ENCODE data around the gene CDC42BPB. TPM values are rescaled to one million over a fixed set of nuclear protein-coding genes. Genes with fewer than 3 reads are reported as not detected.

Gene CDC42BPB
- total RNA-seq, 4 donors from 2014 or later: 85.8 to 170 (median 102) TPM

GRCh38 chr14:102907303-102907844 is 150.0 kb downstream of the CDC42BPB start:
- TF ChIP-seq CTCF (IDR thresholded peaks at IDR 0.05; ENCODE audit: low read depth): no peak

GRCh38 chr14:102906616-102907302 is 150.6 kb downstream of the CDC42BPB start:
- no peak for TF ChIP-seq CTCF (IDR thresholded peaks at IDR 0.05; ENCODE audit: low read depth)

GRCh38 chr14:102905116-102906108 is 151.9 kb downstream of the CDC42BPB start:
- no peak for TF ChIP-seq CTCF (IDR thresholded peaks at IDR 0.05; ENCODE audit: low read depth)

- no peak for TF ChIP-seq CTCF (IDR thresholded peaks at IDR 0.05; ENCODE audit: low read depth)
These were observed 153.3 kb downstream of the CDC42BPB start for GRCh38 chr14:102903889-102904512.

GRCh38 chr14:102903248-102903888 is 154.0 kb downstream of the CDC42BPB start:
- no peak for TF ChIP-seq CTCF (IDR thresholded peaks at IDR 0.05; ENCODE audit: low read depth)

GRCh38 chr14:102902523-102903247 is 154.7 kb downstream of the CDC42BPB start:
- no peak for TF ChIP-seq CTCF (IDR thresholded peaks at IDR 0.05; ENCODE audit: low read depth)
